ENCODE measurements around the gene FAM47E.

FAM47E gene

DNA sequence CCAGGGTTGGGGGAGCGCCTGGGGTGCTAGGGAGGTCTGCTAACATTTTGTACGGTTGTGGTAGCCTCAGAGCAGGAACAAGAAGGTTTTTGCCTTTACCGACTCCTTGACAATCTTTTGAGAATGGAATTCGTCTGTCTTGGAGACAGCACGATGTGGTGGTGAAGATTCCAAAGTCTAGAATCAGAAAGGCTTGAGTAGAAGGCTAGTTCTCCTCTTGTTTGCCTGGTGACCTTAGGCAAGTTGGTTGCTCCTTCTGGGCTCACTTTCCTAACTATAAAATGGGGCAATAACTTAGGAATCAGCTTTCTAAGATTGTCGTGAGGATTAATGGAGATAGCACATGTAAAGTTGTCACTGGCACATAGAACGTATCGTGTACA is 741 bp downstream of the FAM47E start:
- no peaks in the 10 kb centered on the region for H3K36me3 ChIP-seq (ENCODE audit: insufficient read depth, low read depth, low read length)
- peak overlapping the region; percentile 50; the same call in 1 of the 2 replicates for H3K9ac ChIP-seq (ENCODE audit: low read depth, low read length)
- peak overlapping the region; percentile 70 for H3K4me3 ChIP-seq (ENCODE audit: low read length)

DNA sequence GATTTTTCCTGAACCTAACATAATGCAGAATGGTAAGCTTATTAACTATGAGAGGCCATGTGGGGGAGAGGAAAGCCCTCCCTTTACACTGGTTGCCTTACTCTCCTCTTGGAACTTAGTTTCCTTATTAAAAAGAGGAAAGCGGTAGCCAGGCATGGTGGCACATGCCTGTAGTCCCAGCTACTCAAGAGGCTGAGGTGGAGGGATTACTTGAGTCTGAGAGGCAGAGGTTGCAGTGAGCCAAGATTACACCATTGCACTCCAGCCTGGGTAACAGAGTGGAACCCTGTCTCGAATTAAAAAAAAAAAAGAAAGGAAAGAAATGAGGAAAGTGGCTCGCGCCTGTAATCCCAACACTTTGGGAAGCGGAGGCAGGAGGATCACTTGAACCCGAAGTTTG is 2.0 kb downstream of the FAM47E start:
- Histone ChIP-seq H3K27ac (ENCODE audit: low read length) (no peak overlapping the region), H3K36me3 (ENCODE audit: insufficient read depth, low read depth, low read length) (no peaks in the 10 kb centered on the region), H3K4me3 (ENCODE audit: low read length) (no peak overlapping the region), H3K9ac (ENCODE audit: low read depth, low read length) (no peak overlapping the region), H3K9me3 (ENCODE audit: insufficient read depth, low read depth, low read length) (no peaks in the 10 kb centered on the region), H3K4me1 (ENCODE audit: insufficient read depth, low read length) (peaks cover 9% of the 10 kb centered on the region; the same call in 1 of the 2 replicates), H3K27me3 (ENCODE audit: insufficient read depth, low read length) (peaks cover 47% of the 10 kb centered on the region)

More for the DNA sequence above, 741 bp downstream of the FAM47E start:
- peaks cover 47% of the 10 kb centered on the region for H3K27me3 ChIP-seq (ENCODE audit: insufficient read depth, low read length)
- peaks cover 9% of the 10 kb centered on the region; the same call in 1 of the 2 replicates for H3K4me1 ChIP-seq (ENCODE audit: insufficient read depth, low read length)
- H3K27ac ChIP-seq (ENCODE audit: low read length): no peak overlapping the region
- H3K9me3 ChIP-seq (ENCODE audit: insufficient read depth, low read depth, low read length): no peaks in the 10 kb centered on the region

DNA sequence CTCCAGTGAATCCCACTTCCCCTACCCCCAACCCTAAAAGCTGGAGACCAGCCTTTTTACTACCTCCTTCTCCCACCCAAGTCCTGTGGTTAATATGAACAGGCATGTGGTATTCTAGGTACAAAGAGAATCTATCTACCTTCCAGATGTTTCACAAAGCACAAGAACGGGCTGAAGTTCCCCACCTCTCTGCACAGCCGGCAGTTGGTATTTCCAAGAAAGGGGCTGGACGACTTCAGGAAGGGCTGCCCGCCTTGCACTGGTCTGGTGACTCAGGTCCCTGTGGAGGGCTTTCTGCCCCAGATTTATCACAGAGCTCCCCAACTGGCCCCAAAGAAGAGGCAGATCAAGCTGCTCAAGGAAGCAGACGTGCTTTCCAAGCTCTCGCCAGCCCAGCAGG is 4.5 kb downstream of the FAM47E start:
- no peak overlapping the region for H3K9ac ChIP-seq (ENCODE audit: low read depth, low read length)
- peaks cover 36% of the 10 kb centered on the region for H3K27me3 ChIP-seq (ENCODE audit: insufficient read depth, low read length)
- H3K4me1 ChIP-seq (ENCODE audit: insufficient read depth, low read length): peaks cover 3% of the 10 kb centered on the region; the same call in 1 of the 2 replicates
- no peaks in the 10 kb centered on the region for H3K9me3 ChIP-seq (ENCODE audit: insufficient read depth, low read depth, low read length)
- no peak overlapping the region for H3K27ac ChIP-seq (ENCODE audit: low read length)
- no peaks in the 10 kb centered on the region for H3K36me3 ChIP-seq (ENCODE audit: insufficient read depth, low read depth, low read length)
- no peak overlapping the region for H3K4me3 ChIP-seq (ENCODE audit: low read length)

DNA sequence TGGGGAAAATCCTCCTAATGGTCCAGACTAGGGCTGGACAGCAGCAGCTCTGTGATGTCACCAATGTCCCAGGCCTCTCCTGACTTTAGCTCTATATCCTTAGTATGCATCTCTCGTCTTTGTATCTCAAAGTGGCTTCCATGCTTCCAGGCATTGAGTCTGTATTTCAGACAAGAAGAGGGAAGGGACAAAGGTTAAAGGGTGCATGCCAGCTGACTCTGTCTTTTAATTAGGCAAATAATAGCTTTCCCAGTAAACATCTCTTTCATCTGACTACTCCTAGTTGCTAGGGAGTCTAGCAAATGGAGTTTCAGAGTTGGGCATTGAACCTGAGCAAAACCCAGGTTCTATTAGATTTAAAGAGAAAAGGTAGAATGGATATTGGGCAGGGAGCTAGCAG is 5.4 kb downstream of the FAM47E start:
- Histone ChIP-seq H3K9ac (ENCODE audit: low read depth, low read length) (no peak overlapping the region), H3K4me3 (ENCODE audit: low read length) (no peak overlapping the region), H3K4me1 (ENCODE audit: insufficient read depth, low read length) (no peaks in the 10 kb centered on the region), H3K9me3 (ENCODE audit: insufficient read depth, low read depth, low read length) (no peaks in the 10 kb centered on the region), H3K36me3 (ENCODE audit: insufficient read depth, low read depth, low read length) (no peaks in the 10 kb centered on the region), H3K27ac (ENCODE audit: low read length) (no peak overlapping the region), H3K27me3 (ENCODE audit: insufficient read depth, low read length) (peaks cover 28% of the 10 kb centered on the region)

DNA sequence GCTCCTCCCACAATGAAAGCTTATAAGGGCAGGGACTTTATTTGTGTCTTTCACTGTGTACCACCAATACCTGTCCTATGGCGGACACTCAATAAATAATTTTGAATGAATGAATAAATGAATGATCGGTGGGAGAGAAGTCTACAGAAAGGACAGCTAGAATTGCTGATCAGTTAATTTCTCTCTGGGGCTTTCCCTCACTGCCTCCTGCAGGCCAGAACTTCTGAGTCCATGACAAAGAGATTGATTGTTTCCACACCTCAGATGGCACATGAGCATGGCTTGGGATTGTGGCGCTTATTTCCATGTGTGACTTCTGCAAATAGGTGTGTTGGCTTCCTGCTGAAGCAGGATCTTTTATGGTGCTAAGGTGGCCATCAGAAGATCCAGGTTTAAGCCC is 6.3 kb downstream of the FAM47E start:
- Histone ChIP-seq H3K4me1 (ENCODE audit: insufficient read depth, low read length) (no peaks in the 10 kb centered on the region), H3K9me3 (ENCODE audit: insufficient read depth, low read depth, low read length) (no peaks in the 10 kb centered on the region), H3K36me3 (ENCODE audit: insufficient read depth, low read depth, low read length) (no peaks in the 10 kb centered on the region), H3K4me3 (ENCODE audit: low read length) (no peak overlapping the region), H3K27me3 (ENCODE audit: insufficient read depth, low read length) (peaks cover 20% of the 10 kb centered on the region), H3K27ac (ENCODE audit: low read length) (no peak overlapping the region), H3K9ac (ENCODE audit: low read depth, low read length) (no peak overlapping the region)

DNA sequence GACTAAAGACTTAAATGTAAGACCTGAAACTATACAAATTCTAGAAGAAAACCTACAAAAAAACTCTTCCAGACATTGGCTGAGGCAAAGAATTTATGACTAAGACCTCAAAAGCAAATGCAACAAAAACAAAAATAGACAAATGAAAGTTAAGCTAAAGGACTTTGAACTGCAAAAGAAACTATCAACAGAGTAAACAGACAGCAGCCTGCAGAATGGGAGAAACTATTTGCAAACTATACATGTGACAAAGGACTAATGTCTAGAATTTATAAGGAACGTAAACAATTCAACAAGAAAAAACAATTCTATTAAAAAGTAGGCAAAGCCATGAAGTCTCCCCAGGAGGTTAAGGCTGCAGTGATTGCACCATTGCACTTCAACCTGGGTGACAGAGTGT is 9.1 kb downstream of the FAM47E start:
- Histone ChIP-seq H3K4me3 (ENCODE audit: low read length) (no peak overlapping the region), H3K36me3 (ENCODE audit: insufficient read depth, low read depth, low read length) (no peaks in the 10 kb centered on the region), H3K27ac (ENCODE audit: low read length) (no peak overlapping the region), H3K27me3 (ENCODE audit: insufficient read depth, low read length) (no peaks in the 10 kb centered on the region), H3K4me1 (ENCODE audit: insufficient read depth, low read length) (no peaks in the 10 kb centered on the region), H3K9me3 (ENCODE audit: insufficient read depth, low read depth, low read length) (no peaks in the 10 kb centered on the region), H3K9ac (ENCODE audit: low read depth, low read length) (no peak overlapping the region)

DNA sequence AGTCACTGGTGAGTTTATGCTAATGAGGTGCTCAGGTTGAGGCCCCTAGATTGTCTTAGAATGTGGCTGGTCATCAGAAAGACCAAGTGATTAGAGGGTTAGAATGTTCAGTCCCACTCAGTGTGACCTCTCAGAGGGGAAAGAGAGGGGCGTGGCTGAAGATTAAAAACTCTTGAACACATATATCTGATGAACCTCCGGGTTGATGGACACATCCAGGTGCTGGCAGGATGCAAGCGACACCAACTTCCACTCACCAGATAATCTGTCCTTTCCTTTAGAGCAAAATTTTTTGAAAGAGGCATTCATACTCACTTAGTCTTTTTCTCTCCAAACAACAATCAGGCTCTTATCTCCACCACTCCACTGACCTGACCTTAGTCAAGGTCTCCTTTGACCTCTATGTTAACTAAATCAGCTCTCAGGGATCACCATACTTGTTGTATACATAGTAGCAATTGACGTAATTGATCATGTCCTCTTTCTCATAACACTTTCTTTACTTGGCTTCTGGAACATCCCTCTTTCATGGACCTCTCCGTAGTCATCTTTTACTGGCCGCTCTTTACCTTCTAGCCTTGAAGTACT is 14.2 kb downstream of the FAM47E start:
- no peak overlapping the region for H3K4me3 ChIP-seq (ENCODE audit: low read length)
- H3K27ac ChIP-seq (ENCODE audit: low read length): no peak overlapping the region
- no peaks in the 10 kb centered on the region for H3K27me3 ChIP-seq (ENCODE audit: insufficient read depth, low read length)
- no peaks in the 10 kb centered on the region for H3K36me3 ChIP-seq (ENCODE audit: insufficient read depth, low read depth, low read length)
- no peaks in the 10 kb centered on the region for H3K4me1 ChIP-seq (ENCODE audit: insufficient read depth, low read length)
- H3K9ac ChIP-seq (ENCODE audit: low read depth, low read length): no peak overlapping the region
- no peaks in the 10 kb centered on the region for H3K9me3 ChIP-seq (ENCODE audit: insufficient read depth, low read depth, low read length)

DNA sequence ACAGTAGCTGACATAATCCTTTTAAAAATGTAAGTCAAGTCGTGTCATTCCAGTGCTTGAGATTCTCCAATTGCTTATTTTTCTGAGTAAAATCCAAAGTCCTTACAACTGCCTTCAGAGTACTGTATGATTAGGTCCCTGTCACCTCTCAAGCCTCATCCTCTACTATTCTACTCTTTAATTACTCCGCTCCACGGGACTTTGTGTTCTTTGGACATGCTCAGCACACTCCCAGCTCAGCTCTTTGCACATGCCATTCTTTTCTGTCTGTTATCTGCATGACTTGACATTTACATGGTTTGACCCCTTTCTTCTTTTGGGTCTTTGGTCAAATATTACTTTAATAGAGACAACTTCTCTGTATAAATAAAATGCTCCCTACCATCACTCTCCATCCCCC is 15.1 kb downstream of the FAM47E start:
- no peaks in the 10 kb centered on the region for H3K9me3 ChIP-seq (ENCODE audit: insufficient read depth, low read depth, low read length)

DNA sequence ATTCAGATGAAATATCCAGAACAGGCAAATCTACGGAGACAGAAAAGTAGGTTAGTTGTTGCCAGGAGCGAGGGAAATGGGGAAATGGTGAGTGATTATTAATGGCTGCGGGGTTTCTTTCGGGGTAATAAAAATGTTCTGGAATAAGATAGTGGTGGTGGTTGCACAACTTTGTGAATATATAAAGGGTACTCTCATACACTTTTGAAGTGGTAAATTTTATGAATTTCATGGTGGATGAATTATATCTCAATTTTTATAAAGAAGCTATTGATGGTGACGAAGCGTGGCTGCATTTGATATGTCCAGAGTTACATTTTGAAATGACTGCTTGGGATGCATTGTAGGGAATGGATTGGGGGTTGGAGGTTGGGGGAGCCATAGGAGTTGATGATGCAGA is 16.3 kb downstream of the FAM47E start:
- no peak overlapping the region for H3K4me3 ChIP-seq (ENCODE audit: low read length)
- H3K4me1 ChIP-seq (ENCODE audit: insufficient read depth, low read length): no peaks in the 10 kb centered on the region
- H3K9ac ChIP-seq (ENCODE audit: low read depth, low read length): no peak overlapping the region
- no peaks in the 10 kb centered on the region for H3K36me3 ChIP-seq (ENCODE audit: insufficient read depth, low read depth, low read length)
- no peaks in the 10 kb centered on the region for H3K27me3 ChIP-seq (ENCODE audit: insufficient read depth, low read length)
- H3K27ac ChIP-seq (ENCODE audit: low read length): no peak overlapping the region
- no peaks in the 10 kb centered on the region for H3K9me3 ChIP-seq (ENCODE audit: insufficient read depth, low read depth, low read length)

More for the DNA sequence above, 15.1 kb downstream of the FAM47E start:
- H3K4me1 ChIP-seq (ENCODE audit: insufficient read depth, low read length): no peaks in the 10 kb centered on the region
- no peaks in the 10 kb centered on the region for H3K27me3 ChIP-seq (ENCODE audit: insufficient read depth, low read length)
- H3K4me3 ChIP-seq (ENCODE audit: low read length): no peak overlapping the region
- H3K9ac ChIP-seq (ENCODE audit: low read depth, low read length): no peak overlapping the region
- no peaks in the 10 kb centered on the region for H3K36me3 ChIP-seq (ENCODE audit: insufficient read depth, low read depth, low read length)
- no peak overlapping the region for H3K27ac ChIP-seq (ENCODE audit: low read length)

DNA sequence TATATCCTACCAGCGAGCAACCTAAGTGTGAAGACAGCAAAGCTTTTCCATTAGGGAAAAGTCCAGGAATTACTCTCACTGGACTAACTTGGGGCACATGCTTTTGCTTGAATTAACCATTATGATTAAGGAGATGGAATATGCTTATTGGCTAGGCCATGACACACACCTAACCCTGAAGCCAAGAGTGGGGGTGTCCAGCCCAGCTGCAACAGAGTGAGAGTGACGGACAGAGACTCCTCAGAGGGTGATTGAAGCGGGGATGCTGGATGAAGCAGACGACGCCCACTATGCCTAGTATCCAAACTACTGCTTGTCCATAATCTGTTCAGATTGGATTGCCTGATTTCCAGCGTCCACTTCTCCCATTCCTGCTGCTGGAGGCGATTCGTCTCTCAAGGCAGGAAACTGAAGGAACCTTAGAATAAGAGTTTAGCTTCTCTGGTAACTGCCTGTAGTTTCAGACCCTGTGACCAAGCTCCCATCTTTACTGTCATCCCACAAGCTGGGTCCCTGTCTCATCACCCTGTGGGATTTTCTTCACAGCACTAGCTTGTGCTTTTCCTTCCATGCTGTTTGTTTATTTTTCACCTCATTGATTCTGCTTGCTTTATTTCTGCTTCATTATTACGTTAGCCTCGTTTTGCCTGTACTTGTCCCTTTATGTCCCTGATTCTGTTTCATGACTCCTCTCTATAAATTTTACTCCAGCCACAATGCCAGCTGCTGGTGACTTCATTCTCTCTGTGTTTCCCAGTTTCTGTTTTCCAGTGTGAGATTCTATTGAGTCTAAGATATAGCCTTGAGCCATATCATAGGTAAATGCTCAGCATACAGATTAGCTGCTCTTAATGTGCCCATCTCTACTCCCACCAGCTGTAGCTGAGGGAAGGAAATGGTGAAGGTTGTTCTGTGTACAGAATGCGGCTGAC is 19.0 kb downstream of the FAM47E start:
- Histone ChIP-seq H3K4me3 (ENCODE audit: low read length) (no peak overlapping the region), H3K27ac (ENCODE audit: low read length) (no peak overlapping the region), H3K9me3 (ENCODE audit: insufficient read depth, low read depth, low read length) (no peaks in the 10 kb centered on the region), H3K4me1 (ENCODE audit: insufficient read depth, low read length) (no peaks in the 10 kb centered on the region), H3K27me3 (ENCODE audit: insufficient read depth, low read length) (no peaks in the 10 kb centered on the region), H3K9ac (ENCODE audit: low read depth, low read length) (no peak overlapping the region), H3K36me3 (ENCODE audit: insufficient read depth, low read depth, low read length) (no peaks in the 10 kb centered on the region)

DNA sequence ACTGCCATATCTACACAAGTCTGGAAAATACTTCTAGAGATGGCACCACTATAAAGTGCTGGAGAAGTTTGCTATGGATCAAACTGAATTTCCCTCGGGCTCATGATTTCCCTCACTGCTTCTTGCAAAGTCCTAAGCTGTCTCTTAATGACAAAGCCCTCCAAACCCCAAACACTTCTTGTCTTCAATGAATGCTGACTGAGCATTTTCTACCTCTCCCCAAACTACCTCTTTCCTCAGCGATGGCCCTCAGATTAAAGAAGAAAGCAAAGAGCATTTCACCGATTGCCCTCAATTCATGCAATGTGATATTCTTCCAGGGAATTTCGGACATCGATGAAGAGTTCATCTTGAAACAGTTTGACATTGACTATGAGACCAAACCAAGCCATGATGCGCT is 19.7 kb downstream of the FAM47E start:
- Histone ChIP-seq H3K4me1 (ENCODE audit: insufficient read depth, low read length) (no peaks in the 10 kb centered on the region), H3K9me3 (ENCODE audit: insufficient read depth, low read depth, low read length) (no peaks in the 10 kb centered on the region), H3K27ac (ENCODE audit: low read length) (no peak overlapping the region), H3K9ac (ENCODE audit: low read depth, low read length) (no peak overlapping the region), H3K36me3 (ENCODE audit: insufficient read depth, low read depth, low read length) (no peaks in the 10 kb centered on the region), H3K27me3 (ENCODE audit: insufficient read depth, low read length) (no peaks in the 10 kb centered on the region), H3K4me3 (ENCODE audit: low read length) (no peak overlapping the region)

DNA sequence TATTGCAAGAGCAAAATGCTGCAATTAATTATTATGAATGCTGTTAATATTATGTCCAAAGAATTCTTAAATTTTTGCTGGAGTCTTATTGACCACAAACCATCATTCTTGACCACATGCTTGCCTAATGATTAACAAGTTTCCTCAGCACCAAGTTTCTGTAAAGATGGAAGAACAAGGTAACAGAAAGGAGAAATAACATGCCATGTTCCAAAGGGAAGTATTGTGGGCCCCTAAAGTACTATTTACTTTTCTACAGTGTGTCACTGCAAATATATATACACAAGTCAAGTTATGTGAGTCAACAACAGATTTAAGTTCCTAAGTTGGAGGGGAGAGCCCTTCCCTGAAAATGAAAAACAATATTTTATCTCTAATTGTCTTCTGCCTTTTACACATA is 20.6 kb downstream of the FAM47E start:
- no peak overlapping the region for H3K9ac ChIP-seq (ENCODE audit: low read depth, low read length)
- no peaks in the 10 kb centered on the region for H3K27me3 ChIP-seq (ENCODE audit: insufficient read depth, low read length)
- H3K4me3 ChIP-seq (ENCODE audit: low read length): no peak overlapping the region
- H3K9me3 ChIP-seq (ENCODE audit: insufficient read depth, low read depth, low read length): no peaks in the 10 kb centered on the region
- H3K27ac ChIP-seq (ENCODE audit: low read length): no peak overlapping the region
- H3K36me3 ChIP-seq (ENCODE audit: insufficient read depth, low read depth, low read length): no peaks in the 10 kb centered on the region
- H3K4me1 ChIP-seq (ENCODE audit: insufficient read depth, low read length): no peaks in the 10 kb centered on the region

Measured in iPS-20b (cell line).